GM12891 (cell line): ENCODE results near the gene TBX22. TPM values are rescaled to one million over a fixed set of nuclear protein-coding genes. Genes with fewer than 3 reads are reported as not detected.
"Not testable (repeated sequence)": the region's sequence is repeated elsewhere in the genome, so short reads cannot be mapped to it uniquely, and the experiment has no call there.

ENCODE experiments used
- DNase-seq: peaks from one replicate; pipeline ENCODE4 v3.0.0; 2011; ENCODE audit warnings: low spot score; ENCODE audit not compliant: insufficient read length
- FAIRE-seq: peaks from 2 replicates; lab custom pipeline; 2011; peaks lifted over from hg19 to GRCh38; lab: Jason Lieb, UNC
- PAX5 ChIP-seq: IDR thresholded peaks from 2 replicates; pipeline ENCODE4 v1.6.1; 2011; ENCODE audit warnings: low read length, moderate library complexity, mild to moderate bottlenecking; ENCODE audit not compliant: insufficient read depth, severe bottlenecking
- POLR2A ChIP-seq: IDR thresholded peaks from 2 replicates; pipeline ENCODE4 v1.6.1; 2011; ENCODE audit warnings: low read depth, low read length, control low read depth
- POLR2AphosphoS5 ChIP-seq: IDR thresholded peaks from 2 replicates; pipeline ENCODE4 v1.6.1; 2011; ENCODE audit warnings: low read depth, low read length, control low read depth
- POU2F2 ChIP-seq: IDR thresholded peaks from 2 replicates; pipeline ENCODE4 v1.6.1; 2011; ENCODE audit warnings: low read depth, mild to moderate bottlenecking, control low read depth, low read length, moderate library complexity
- SPI1 ChIP-seq: IDR thresholded peaks from 2 replicates; pipeline ENCODE4 v1.6.1; 2011; ENCODE audit warnings: low read depth, low read length, control low read depth
- TAF1 ChIP-seq: IDR thresholded peaks from 2 replicates; pipeline ENCODE4 v1.6.1; 2011; ENCODE audit warnings: low read depth, low read length, control low read depth
- polyA plus RNA-seq: library from polyadenylated mRNA; unstranded; fragments of >200 nt; gene quantifications from one replicate; pipeline ENCODE4 v1.2.1, GENCODE V29; 2012; ENCODE audit warnings: low read depth, missing spikeins, inconsistent platforms; ENCODE audit not compliant: missing spikeins

The TBX22 gene
- not detected for polyA plus RNA-seq

DNA sequence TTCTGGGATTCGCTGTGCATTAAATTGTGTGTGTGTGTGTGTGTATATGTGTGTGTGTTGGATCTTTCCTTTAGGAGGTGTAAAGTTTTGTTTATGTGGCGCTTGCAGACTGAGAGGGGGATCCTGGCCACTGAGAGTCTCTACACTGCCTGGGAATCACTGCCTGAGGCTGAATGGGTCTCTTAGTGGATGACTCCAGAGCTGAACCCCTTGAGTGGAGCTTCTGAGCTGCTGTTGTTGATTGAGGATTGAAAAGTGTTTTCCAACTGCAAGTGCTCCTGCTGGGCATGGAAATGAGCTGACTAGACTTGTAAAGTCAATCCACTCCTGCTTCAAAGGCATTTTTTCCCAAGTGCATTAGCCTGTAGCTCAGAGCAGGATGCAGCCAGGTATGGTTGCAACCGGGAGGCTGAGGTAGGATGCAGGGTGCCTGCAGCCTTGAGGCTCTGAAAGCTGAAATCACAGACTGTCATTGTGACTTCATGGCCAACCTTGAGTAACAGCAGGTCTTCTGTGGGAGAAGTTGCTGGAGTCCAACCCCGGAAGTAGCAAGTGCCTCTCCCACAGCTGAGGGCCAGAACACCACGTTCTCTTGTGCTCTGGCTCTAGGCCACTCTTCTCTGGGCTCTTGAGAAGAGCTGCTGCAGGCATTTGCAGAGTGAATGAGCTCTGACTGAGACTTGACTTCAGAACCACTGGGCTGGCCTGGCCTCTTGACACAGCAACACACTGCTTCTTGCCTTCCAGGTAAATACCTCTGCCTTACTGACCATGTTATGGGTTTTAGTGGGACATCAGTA is at the start of gene TBX22:
Gene TBX22 (plus strand): TSS at position 613 of the 800 bp plus-strand sequence. CDS start 7,517 bp downstream, outside the sequence.
- TF ChIP-seq PAX5 (no peak), SPI1 (no peak), POU2F2 (no peak), POLR2AphosphoS5 (no peak), POLR2A (no peak), TAF1 (no peak)
- no peak for FAIRE-seq

GRCh38 chrX:79975605-79976004 is 38.9 kb upstream of the TBX22 start:
- no peak for TF ChIP-seq PAX5
- TF ChIP-seq POU2F2 = no peak
- no peak for TF ChIP-seq TAF1
- TF ChIP-seq POLR2AphosphoS5 = no peak
- TF ChIP-seq POLR2A = no peak
- no peak for TF ChIP-seq SPI1
- no peak for DNase-seq
- FAIRE-seq = no peak

More for the DNA sequence above, at the start of gene TBX22:
- DNase-seq = no peak

DNA sequence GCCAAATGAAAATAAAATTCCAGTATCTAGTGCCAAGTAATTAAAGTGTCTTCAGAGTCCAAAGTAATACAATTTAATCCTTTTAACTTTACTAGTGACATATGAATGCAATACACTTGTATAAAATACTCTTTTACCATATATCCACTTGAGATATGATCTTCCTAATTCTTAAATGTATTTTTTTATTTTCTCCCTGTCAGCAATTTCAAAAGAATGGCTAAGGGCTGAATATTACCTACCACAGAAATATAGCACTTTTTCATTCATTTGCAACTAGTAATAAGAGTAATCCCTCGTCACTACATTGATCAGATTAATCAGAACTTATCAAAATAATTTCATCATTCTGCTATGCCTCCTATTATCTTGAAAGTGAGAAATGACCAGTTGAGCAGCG is 10.1 kb upstream of the TBX22 start:
- no peak for TF ChIP-seq POLR2A
- TF ChIP-seq TAF1 = no peak
- TF ChIP-seq SPI1 = no peak
- no peak for TF ChIP-seq POU2F2
- TF ChIP-seq PAX5 = no peak
- no peak for TF ChIP-seq POLR2AphosphoS5
- no peak for DNase-seq
- FAIRE-seq = no peak

- TF ChIP-seq POLR2AphosphoS5 (no peak), SPI1 (no peak), TAF1 (no peak)
- DNase-seq (no peak), FAIRE-seq (no peak)
Observed at GRCh38 chrX:80011522-80011921, 3.0 kb upstream of the TBX22 start.

- no peak for FAIRE-seq
- TF ChIP-seq POLR2AphosphoS5 (no peak), POLR2A (no peak), PAX5 (no peak), POU2F2 (no peak), SPI1 (no peak), TAF1 (no peak)
- no peak for DNase-seq
Observed at GRCh38 chrX:80016182-80016581, 1.6 kb downstream of the TBX22 start.

DNA sequence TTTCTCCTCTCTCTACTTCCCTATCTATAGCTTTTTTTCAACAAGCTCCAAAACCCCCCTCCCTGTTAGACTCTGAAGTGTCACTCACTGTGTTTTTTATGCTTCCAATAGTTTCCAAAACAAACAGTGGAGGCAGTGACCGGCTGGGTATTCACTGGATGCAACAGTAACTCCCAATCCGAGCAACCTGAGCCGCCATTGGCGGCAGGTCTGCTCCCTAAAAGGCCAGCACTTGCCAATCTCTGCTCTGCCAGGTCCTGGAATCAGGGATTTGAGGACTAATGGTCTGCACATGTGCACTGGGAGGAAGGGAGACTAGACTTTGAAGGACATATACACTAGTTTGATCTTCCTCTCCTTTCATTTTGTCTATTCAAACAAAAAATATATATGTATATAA is 7.1 kb downstream of the TBX22 start:
- FAIRE-seq (no peak), DNase-seq (no peak)
- TF ChIP-seq POLR2A (no peak), POU2F2 (no peak), PAX5 (no peak), TAF1 (no peak), SPI1 (no peak)

- FAIRE-seq (no peak), DNase-seq (no peak)
- TF ChIP-seq TAF1 = no peak
- no peak for TF ChIP-seq POLR2AphosphoS5
- TF ChIP-seq PAX5 = no peak
- TF ChIP-seq SPI1 = no peak
- no peak for TF ChIP-seq POU2F2
- TF ChIP-seq POLR2A = no peak
Observed at GRCh38 chrX:80022363-80023031, 7.9 kb downstream of the TBX22 start.

GRCh38 chrX:80026116-80026515 is 11.6 kb downstream of the TBX22 start:
- DNase-seq (no peak), FAIRE-seq (no peak)
- TF ChIP-seq SPI1 (no peak), POLR2A (no peak), TAF1 (no peak), POLR2AphosphoS5 (no peak), POU2F2 (no peak), PAX5 (no peak)

DNA sequence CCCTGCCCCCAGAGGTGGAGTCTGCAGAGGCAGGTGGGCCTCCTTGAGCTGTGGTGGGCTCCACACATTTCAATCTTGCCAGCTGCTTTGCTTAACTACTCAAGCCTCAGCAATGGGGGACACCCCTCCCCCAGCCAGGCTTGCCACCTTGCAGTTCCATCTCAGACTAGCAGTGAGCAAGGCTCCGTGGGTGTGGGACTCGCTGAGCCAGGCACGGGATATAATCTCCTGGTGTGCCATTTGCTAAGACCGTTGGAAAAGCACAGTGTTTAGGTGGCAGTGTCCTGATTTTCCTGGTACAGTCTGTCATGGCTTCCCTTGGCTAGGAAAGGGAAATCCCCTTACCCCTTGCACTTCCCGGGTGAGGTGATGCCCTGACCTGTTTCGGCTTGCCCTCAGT is 51.6 kb downstream of the TBX22 start:
- not testable (repeated sequence) for FAIRE-seq, DNase-seq

GRCh38 chrX:80075625-80076024 is 61.1 kb downstream of the TBX22 start:
- FAIRE-seq, DNase-seq: not testable (repeated sequence)
